GM11168 (cell line): ENCODE data around the gene SPATA3.
"Not testable (repeated sequence)": the region's sequence is repeated elsewhere in the genome, so short reads cannot be mapped to it uniquely, and the experiment has no call there.

Source experiments
- in situ Hi-C: fragments of 300-500 bp; cut with MboI; formaldehyde crosslinking; loops from one replicate; pipeline ENCODE4 v1.12.0; 2022; ENCODE audit warnings: low sequenced_read_pairs; ENCODE audit not compliant: unreplicated experiment

SPATA3 gene

DNA sequence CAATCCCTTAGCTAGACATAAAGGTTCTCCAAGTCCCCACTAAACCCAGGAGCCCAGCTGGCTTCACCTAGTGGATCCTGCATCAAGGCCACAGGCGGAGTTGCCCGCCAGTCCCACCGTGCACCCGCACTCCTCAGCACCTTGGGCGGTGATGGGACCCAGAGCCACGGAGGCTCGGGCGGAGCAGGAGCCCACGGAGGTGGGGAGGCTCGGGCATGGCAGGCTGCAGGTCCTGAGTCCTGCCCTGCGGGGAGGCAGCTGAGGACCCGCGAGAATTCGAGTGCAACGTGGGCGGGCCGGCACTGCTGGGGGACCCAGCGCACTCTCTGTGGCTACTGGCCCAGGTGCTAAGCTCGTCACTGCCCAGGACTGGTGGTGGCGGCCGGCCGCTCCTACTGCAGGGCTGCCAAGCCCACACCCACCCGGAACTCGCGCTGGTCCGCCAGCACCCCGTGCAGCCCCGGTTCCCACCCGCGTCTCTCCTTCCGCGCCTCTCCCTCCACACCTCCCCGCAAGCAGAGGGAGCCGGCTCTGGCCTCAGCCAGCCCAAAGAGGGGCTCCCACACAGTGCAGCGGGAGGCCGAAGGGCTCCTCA, 31.7 kb upstream of the SPATA3 start:
- in situ Hi-C loops = no loop called here

- in situ Hi-C loops = no loop called here
Measured at GRCh38 chr2:230967113-230967512, 28.8 kb upstream of the SPATA3 start.

DNA sequence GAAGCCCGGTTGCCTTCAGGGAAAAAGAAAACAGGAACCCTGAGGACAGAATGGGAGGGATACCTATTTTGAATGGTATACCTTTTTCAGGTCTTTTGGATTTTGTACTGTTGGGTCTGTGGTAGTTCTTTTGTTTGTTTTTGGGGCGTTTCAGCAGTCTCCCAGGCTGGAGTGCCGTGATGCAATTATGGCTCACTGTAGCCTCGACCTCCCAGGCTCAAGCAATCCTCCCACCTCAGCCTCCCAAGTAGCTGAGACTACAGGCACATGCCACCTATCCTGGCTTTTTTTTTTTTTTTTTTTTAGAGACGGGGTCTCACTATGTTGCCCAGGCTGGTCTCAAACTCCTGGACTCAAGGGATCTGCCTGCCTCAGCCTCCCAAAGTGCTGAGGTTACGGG, 27.6 kb upstream of the SPATA3 start:
- in situ Hi-C loops = not testable (repeated sequence)

- in situ Hi-C loops = no loop called here
Measured at GRCh38 chr2:230968921-230969658, 26.8 kb upstream of the SPATA3 start.

DNA sequence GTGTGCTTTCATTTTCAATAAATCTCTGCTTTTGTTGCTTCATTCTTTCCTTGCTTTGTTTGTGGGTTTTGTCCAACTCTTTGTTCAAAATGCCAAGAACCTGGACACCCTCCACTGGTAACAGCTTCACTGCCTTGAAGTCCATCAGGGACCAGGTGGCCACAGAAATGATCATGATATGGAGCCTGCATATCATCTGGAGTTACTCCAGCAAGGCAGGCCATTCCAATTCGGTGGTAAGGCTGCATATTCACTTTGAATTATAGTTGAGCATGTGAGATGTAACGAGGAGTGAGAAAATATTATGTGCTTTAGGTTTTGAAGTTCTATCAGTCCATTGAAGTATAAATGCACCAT, 26.3 kb upstream of the SPATA3 start:
- in situ Hi-C loops = no loop called here

GRCh38 chr2:230972046-230972445, 23.9 kb upstream of the SPATA3 start:
- in situ Hi-C loops = no loop called here

- in situ Hi-C loops = no loop called here
Measured at GRCh38 chr2:230974096-230974913, 21.6 kb upstream of the SPATA3 start.

- in situ Hi-C loops = no loop called here
Measured at GRCh38 chr2:230975927-230976326, 20.0 kb upstream of the SPATA3 start.

GRCh38 chr2:230976671-230977171, 19.2 kb upstream of the SPATA3 start:
- in situ Hi-C loops = no loop called here

DNA sequence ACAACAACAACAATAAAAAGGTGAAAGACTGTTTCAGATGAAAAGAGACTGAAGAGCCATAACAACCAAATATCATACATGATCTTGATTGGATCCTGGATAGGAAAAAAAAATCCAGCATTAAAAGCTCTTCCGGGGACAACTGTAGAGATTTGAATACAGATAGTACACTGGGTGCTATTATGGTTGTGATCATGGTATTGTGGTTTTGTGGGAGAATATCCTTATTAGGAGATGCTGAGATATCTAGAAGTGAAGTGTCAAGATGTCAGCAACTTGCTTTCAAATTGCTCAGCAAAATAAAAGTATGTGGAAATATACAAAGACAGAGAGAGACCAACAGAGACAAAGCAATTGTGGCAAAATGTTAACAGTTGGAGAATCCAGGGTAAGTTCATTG, 15.5 kb upstream of the SPATA3 start:
- in situ Hi-C loops = loop anchor here (10.0 kb wide), 2 partner anchors 56 to 316 kb away; partner anchors contain the start of gene GPR55

GRCh38 chr2:230981704-230982103, 14.2 kb upstream of the SPATA3 start:
- in situ Hi-C loops = loop anchor here (10.0 kb wide), 2 partner anchors 57 to 317 kb away; partner anchors contain the start of gene GPR55

DNA sequence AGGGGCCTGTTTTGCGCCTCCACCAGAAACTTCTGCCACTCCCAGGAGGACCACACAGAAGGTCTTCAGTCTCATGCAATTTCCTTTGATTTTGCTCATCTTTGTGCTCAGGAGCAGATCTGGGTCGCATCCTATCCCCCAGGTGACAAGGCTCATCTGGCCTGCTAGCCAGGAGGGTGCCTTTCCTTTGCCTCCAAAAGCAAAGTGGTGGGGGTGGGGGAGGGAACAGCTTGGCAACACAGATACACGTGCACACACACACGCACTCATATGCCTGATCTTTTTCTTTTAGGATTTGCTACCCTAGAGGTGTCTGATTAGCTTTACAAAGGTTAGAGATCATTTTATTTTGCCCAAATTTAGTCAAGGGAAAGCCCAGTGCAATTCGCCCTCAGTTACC, 13.8 kb upstream of the SPATA3 start:
- in situ Hi-C loops = loop anchor here (10.0 kb wide), 2 partner anchors 57 to 317 kb away; partner anchors contain the start of gene GPR55

GRCh38 chr2:230982528-230982927, 13.4 kb upstream of the SPATA3 start:
- in situ Hi-C loops = loop anchor here (10.0 kb wide), 2 partner anchors 58 to 318 kb away; partner anchors contain the start of gene GPR55

DNA sequence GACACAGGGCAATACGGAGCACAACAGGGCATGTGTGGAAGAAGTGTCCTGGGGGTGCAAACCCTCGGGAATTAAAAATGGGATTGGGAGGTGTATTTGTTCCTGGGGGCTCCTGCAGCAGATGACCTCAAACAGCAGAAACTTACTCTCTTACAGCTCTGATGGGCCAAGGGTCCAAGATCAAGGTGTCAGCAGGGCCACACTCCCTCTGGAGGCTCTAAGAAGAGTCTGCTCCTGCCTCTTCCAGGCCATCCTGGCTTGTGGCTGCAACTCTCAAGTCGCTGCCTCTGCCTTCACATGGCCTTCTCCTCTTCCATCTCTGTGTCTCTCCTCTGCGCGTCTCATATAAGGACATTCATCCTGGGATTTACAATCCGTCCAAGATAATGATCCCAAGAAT, 12.4 kb upstream of the SPATA3 start:
- in situ Hi-C loops = loop anchor here (10.0 kb wide), 2 partner anchors 59 to 319 kb away; partner anchors contain the start of gene GPR55

DNA sequence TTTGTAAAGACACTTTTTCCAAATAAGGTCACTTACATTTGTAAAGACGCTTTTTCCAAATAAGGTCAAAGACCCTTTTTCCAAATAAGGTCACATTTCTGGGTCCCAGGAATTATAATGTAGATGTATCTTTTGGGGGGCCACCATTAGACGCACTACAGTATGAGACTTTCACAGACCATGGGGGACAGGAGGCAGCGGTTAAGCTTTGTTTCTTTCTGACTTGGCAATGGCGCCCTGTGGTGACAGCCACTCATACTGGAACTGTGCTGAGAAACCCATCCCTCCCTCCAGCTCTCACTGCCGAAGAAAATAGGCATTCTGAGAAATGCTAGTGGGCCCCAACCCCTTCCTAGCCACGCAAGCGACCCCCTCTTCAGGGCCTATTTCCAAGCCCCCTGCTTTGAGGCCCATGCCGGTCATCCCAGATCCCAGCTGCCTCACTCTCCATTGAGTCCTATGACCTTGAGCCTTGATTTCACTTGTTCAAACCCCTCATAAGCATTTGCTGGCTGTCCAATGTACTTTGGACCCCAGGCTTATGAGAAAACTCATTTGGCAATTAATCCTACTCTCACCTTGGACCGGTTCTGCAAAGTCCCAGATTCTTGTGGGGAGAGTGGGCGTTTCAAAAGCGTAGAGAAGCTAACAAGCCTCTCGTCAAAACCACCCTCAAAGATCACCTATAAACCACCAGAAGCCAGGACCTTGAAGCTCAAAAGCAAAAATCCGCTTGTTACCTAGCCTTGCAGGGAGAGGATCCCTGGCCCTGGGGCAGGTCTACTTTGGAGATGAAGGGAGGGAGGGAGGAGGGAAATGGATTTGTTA, 11.3 kb upstream of the SPATA3 start:
- in situ Hi-C loops = loop anchor here (5.0 to 10.0 kb wide), 3 partner anchors 32 to 320 kb away; partner anchors contain the start of gene GPR55

- in situ Hi-C loops = loop anchor here (5.0 to 10.0 kb wide), 3 partner anchors 33 to 321 kb away; partner anchors contain the start of gene GPR55
Measured at GRCh38 chr2:230985519-230986231, 10.2 kb upstream of the SPATA3 start.

GRCh38 chr2:230986520-230987136, 9.3 kb upstream of the SPATA3 start:
- in situ Hi-C loops = loop anchor here (5.0 to 10.0 kb wide), 3 partner anchors 34 to 322 kb away; partner anchors contain the start of gene GPR55
